ENCODE data around the gene METTL13.

DNA sequence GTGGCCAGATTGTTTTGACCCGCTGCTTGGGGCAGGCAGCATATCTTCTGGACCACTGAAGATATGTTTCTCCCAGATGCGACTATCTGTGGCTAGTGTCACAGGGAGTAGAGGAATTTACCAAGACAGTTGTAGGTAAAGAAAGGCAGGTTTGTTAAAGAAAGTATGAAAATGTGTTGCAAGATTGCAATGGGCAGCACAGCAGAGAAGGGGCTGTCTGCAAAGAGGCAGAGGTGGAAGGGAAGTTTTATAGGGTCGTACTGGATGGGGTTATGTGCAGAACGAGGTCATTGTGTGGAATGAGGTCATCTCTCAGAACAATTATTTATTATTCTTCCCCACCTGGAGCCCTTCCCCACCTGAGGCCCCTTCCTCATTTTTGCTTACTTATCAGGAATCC, 24.6 kb upstream of the METTL13 start:
- TF ChIP-seq, protein P1, sequence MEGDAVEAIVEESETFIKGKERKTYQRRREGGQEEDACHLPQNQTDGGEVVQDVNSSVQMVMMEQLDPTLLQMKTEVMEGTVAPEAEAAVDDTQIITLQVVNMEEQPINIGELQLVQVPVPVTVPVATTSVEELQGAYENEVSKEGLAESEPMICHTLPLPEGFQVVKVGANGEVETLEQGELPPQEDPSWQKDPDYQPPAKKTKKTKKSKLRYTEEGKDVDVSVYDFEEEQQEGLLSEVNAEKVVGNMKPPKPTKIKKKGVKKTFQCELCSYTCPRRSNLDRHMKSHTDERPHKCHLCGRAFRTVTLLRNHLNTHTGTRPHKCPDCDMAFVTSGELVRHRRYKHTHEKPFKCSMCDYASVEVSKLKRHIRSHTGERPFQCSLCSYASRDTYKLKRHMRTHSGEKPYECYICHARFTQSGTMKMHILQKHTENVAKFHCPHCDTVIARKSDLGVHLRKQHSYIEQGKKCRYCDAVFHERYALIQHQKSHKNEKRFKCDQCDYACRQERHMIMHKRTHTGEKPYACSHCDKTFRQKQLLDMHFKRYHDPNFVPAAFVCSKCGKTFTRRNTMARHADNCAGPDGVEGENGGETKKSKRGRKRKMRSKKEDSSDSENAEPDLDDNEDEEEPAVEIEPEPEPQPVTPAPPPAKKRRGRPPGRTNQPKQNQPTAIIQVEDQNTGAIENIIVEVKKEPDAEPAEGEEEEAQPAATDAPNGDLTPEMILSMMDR (IDR thresholded peaks at IDR 0.05; ENCODE audit: low read depth, low read length, poor library complexity, severe bottlenecking), result no peak
- no peak for TF ChIP-seq EZH2phosphoT487 (IDR thresholded peaks at IDR 0.05; ENCODE audit: borderline replicate concordance, low read length)
